Measurements from ENCODE around the gene LSM10. TPM values are rescaled to one million over a fixed set of nuclear protein-coding genes. Genes with fewer than 3 reads are reported as not detected.

LSM10 gene
- total and polyA plus RNA-seq, 2 of the 4 experiments (the other 2 are of a cell fraction): 11.7 to 78.9 TPM

DNA sequence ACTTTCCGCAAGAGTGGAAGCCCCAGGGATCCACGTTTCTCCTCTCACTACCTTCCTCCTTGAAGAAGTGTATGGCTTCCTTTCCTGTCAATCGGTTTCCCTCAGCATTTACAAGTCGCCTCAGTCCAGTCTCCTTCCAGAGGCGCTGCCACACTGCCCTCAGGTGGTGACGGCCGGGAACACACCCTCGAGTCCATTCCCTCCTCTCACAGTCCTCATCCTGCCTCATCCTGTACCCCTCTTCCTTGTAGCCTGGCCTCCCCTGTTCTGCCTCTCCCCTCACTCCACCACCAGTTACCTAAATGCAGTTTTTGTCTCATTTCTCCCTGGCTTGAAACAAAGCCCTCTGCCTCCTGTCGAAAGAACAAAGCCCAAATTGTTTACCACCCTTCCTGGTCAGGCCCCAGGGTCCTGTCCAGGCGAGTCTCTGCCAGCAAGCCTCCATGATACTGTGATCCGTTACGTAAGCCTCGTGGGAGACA, 23.2 kb upstream of the LSM10 start:
- no peak overlapping the region; the same call in 1 of the 2 replicates for H3K18ac ChIP-seq (ENCODE audit: low read depth, low read length)
- peak overlapping the region; percentile 82 for H2BK120ac ChIP-seq (ENCODE audit: low read depth, low read length)
- H3K9me1 ChIP-seq (ENCODE audit: insufficient read depth, low read length): no peaks in the 10 kb centered on the region
- BruUV-seq (replicated peaks): no TSS peak
- ChIA-PET POLR2A (ENCODE audit: unreplicated experiment) (no interaction called here), CTCF (interaction anchor here (0.8 kb wide), 1 partner anchor 28 kb away, joined by 4 read pairs; no protein-coding TSS in a partner anchor)
- no peak overlapping the region for H3K27ac ChIP-seq (ENCODE audit: insufficient read depth, low read length)
- H3K4ac ChIP-seq (ENCODE audit: low read depth, low read length): peak overlapping the region; percentile 69
- intact Hi-C loops (cut with micrococcal nuclease) (loop anchor here (1.0 to 5.0 kb wide), 7 partner anchors 34 to 322 kb away; partner anchors contain the start of genes SH3D21, STK40 and TRAPPC3), in situ Hi-C loops (cut with MboI; ENCODE audit: low sequenced_read_pairs) (loop anchor here (5.0 to 25.0 kb wide), 2 partner anchors 84 to 309 kb away; no protein-coding TSS in a partner anchor), dilution Hi-C loops (cut with HindIII; ENCODE audit: low sequenced_read_pairs, unreplicated experiment) (no loop called here)
- peak; percentile 82 for DNase-seq
- H2BK20ac ChIP-seq (ENCODE audit: low read depth, low read length): peak overlapping the region; percentile 80
- H2BK15ac ChIP-seq (ENCODE audit: low read depth, low read length): peak overlapping the region; percentile 20; the same call in 1 of the 3 replicates
- H2AK9ac ChIP-seq (replicated peaks; ENCODE audit: low read depth, low read length, poor library complexity): peak overlapping the region; percentile 82
- 16% methylated on average over 12 of the region's 13 CpGs; no CpG with 5 or more reads in 1 of the 2 experiments for WGBS, 2 experiments (ENCODE audit: extremely low coverage in 2 of 2, insufficient read length in 1 of 2)
- no peaks in the 10 kb centered on the region for H4K20me1 ChIP-seq (ENCODE audit: insufficient read depth, low read length)
- H3K4me1 ChIP-seq (ENCODE audit: control insufficient read depth, insufficient read depth, low read length): peaks cover 5% of the 10 kb centered on the region
- H3K14ac ChIP-seq (replicated peaks; ENCODE audit: low read depth, low read length): no peak overlapping the region
- H2BK5ac ChIP-seq (ENCODE audit: low read depth, low read length, poor library complexity, severe bottlenecking): peak overlapping the region; percentile 39
- no peak overlapping the region for H3K9ac ChIP-seq (ENCODE audit: low read depth, low read length)
- no peak overlapping the region for H3K4me2 ChIP-seq (ENCODE audit: low read depth, low read length)
- H2AK5ac ChIP-seq (ENCODE audit: low read depth, low read length): peak overlapping the region; percentile 76; the same call in 1 of the 2 replicates
- no peaks in the 10 kb centered on the region for H3K79me1 ChIP-seq (ENCODE audit: low read depth in 1 of 2, low read length in 2 of 2)
- peak; percentile 99 for ATAC-seq (ENCODE audit: low read depth)
- peaks cover 3% of the 10 kb centered on the region; the same call in 1 of the 2 replicates for H3K36me3 ChIP-seq (ENCODE audit: control insufficient read depth, insufficient read depth, low read length)
- peak overlapping the region; percentile 71; the same call in 1 of the 2 replicates for H4K5ac ChIP-seq (ENCODE audit: low read depth, low read length)
- peak overlapping the region in 1 of 2 experiments; percentile 96; a peak in 2 of 4 replicates for H4K8ac ChIP-seq (ENCODE audit: low read depth in 2 of 2, low read length in 2 of 2)
- H3K27me3 ChIP-seq (ENCODE audit: control insufficient read depth, insufficient read depth, low read length): no peaks in the 10 kb centered on the region
- H2AFZ ChIP-seq (replicated peaks; ENCODE audit: low read length, poor library complexity): peak overlapping the region; percentile 90
- H3K56ac ChIP-seq (ENCODE audit: extremely low read depth, insufficient read depth, low read length): no peak overlapping the region
- no peak overlapping the region for H3K4me3 ChIP-seq (ENCODE audit: insufficient read depth, low read depth, low read length)
- H3K23ac ChIP-seq (ENCODE audit: low read depth, low read length): no peak overlapping the region
- H4K91ac ChIP-seq (ENCODE audit: insufficient read depth, low read depth, low read length): peak overlapping the region; percentile 62; the same call in 1 of the 2 replicates
- no peaks in the 10 kb centered on the region for H3K9me3 ChIP-seq (ENCODE audit: control insufficient read depth, insufficient read depth, low read length)
- TF ChIP-seq MXI1 (IDR thresholded peaks at IDR 0.05; ENCODE audit: borderline replicate concordance, low read depth, low read length): no peak
- TF ChIP-seq CHD1 (IDR thresholded peaks at IDR 0.05; ENCODE audit: low read depth, low read length): no peak
- TF ChIP-seq BHLHE40 (IDR thresholded peaks at IDR 0.05; ENCODE audit: low read depth, low read length): no peak
- TF ChIP-seq RFX5 (IDR thresholded peaks at IDR 0.05; ENCODE audit: low read depth, low read length): no peak
- TF ChIP-seq SMC3 (IDR thresholded peaks at IDR 0.05; ENCODE audit: low read depth, low read length): peak; percentile 95
- no peak for TF ChIP-seq RCOR1 (IDR thresholded peaks at IDR 0.05; ENCODE audit: insufficient replicate concordance, low read length)
- TF ChIP-seq, protein P1, sequence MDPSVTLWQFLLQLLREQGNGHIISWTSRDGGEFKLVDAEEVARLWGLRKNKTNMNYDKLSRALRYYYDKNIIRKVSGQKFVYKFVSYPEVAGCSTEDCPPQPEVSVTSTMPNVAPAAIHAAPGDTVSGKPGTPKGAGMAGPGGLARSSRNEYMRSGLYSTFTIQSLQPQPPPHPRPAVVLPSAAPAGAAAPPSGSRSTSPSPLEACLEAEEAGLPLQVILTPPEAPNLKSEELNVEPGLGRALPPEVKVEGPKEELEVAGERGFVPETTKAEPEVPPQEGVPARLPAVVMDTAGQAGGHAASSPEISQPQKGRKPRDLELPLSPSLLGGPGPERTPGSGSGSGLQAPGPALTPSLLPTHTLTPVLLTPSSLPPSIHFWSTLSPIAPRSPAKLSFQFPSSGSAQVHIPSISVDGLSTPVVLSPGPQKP (IDR thresholded peaks at IDR 0.05; ENCODE audit: borderline replicate concordance, low read depth, low read length): no peak
- no peak for TF ChIP-seq CEBPB (IDR thresholded peaks at IDR 0.05; ENCODE audit: low read depth, low read length)
- no peak for TF ChIP-seq FOS (IDR thresholded peaks at IDR 0.05; ENCODE audit: low read depth, low read length)
- TF ChIP-seq, protein P2, sequence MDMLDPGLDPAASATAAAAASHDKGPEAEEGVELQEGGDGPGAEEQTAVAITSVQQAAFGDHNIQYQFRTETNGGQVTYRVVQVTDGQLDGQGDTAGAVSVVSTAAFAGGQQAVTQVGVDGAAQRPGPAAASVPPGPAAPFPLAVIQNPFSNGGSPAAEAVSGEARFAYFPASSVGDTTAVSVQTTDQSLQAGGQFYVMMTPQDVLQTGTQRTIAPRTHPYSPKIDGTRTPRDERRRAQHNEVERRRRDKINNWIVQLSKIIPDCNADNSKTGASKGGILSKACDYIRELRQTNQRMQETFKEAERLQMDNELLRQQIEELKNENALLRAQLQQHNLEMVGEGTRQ (IDR thresholded peaks at IDR 0.05; ENCODE audit: low read depth, low read length): no peak
- no peak for TF ChIP-seq NFE2L2 (IDR thresholded peaks at IDR 0.05; ENCODE audit: low read depth, low read length)
- peak; percentile 44; the same call in 1 of the 2 replicates for TF ChIP-seq POLR2A (IDR thresholded peaks at IDR 0.05; ENCODE audit: low read depth, low read length)
- TF ChIP-seq, protein P3, sequence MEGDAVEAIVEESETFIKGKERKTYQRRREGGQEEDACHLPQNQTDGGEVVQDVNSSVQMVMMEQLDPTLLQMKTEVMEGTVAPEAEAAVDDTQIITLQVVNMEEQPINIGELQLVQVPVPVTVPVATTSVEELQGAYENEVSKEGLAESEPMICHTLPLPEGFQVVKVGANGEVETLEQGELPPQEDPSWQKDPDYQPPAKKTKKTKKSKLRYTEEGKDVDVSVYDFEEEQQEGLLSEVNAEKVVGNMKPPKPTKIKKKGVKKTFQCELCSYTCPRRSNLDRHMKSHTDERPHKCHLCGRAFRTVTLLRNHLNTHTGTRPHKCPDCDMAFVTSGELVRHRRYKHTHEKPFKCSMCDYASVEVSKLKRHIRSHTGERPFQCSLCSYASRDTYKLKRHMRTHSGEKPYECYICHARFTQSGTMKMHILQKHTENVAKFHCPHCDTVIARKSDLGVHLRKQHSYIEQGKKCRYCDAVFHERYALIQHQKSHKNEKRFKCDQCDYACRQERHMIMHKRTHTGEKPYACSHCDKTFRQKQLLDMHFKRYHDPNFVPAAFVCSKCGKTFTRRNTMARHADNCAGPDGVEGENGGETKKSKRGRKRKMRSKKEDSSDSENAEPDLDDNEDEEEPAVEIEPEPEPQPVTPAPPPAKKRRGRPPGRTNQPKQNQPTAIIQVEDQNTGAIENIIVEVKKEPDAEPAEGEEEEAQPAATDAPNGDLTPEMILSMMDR (conservative IDR thresholded peaks at IDR 0.05; ENCODE audit: low read depth, low read length): peak; percentile 94
- TF ChIP-seq MAZ (IDR thresholded peaks at IDR 0.05; ENCODE audit: borderline replicate concordance, low read depth, low read length): no peak
- TF ChIP-seq MAFK (IDR thresholded peaks at IDR 0.05; ENCODE audit: low read depth, low read length): no peak
